HEK293 (cell line): ENCODE results near the gene KLRG1.

ENCODE experiments used
- CTCF ChIA-PET: fragments of 350-600 bp; formaldehyde crosslinking; extraction: SDS; loops from one replicate; lab custom pipeline; 2021; ENCODE audit warnings: antibody characterized with exemption; lab: Yijun Ruan, JAX
- POLR2A ChIA-PET: fragments of 300-600 bp; formaldehyde crosslinking; extraction: SDS; loops from one replicate; lab custom pipeline; 2020; ENCODE audit warnings: antibody characterized with exemption, inconsistent platforms; lab: Yijun Ruan, JAX
- H3K27ac ChIP-seq: fragments of 200-500 bp; sonication (Bioruptor generic); 2 replicates; pipeline ENCODE4 v1.5.1; 2014; ENCODE audit warnings: low read depth, low read length, control low read depth, inconsistent platforms; ENCODE audit errors: extremely low read depth
- H3K36me3 ChIP-seq, 2 experiments: fragments of 200-500 bp in 1 of 2; sonication (Bioruptor generic) in 1 of 2; 1 replicate in 1 of 2; 2 replicates in 1 of 2; pipeline ENCODE4 v1.5.1; 2014 to 2017; ENCODE audit warnings: inconsistent platforms in 2 of 2, low read length in 2 of 2; ENCODE audit not compliant: control insufficient read depth in 2 of 2, insufficient read depth in 1 of 2
- H3K4me1 ChIP-seq: fragments of 200-500 bp; sonication (Bioruptor generic); 2 replicates; pipeline ENCODE4 v1.5.1; 2014; ENCODE audit warnings: mild to moderate bottlenecking, low read length, inconsistent platforms; ENCODE audit not compliant: control insufficient read depth, insufficient read depth
- H3K4me3 ChIP-seq: 2 replicates; pipeline ENCODE4 v1.5.1; 2011; ENCODE audit warnings: low read depth, mild to moderate bottlenecking, control low read depth, low read length, moderate library complexity
- H3K9me3 ChIP-seq: fragments of 200-500 bp; sonication (Bioruptor generic); 2 replicates; pipeline ENCODE4 v1.5.1; 2014; ENCODE audit warnings: low read depth, low read length, inconsistent platforms; ENCODE audit not compliant: control insufficient read depth, insufficient read depth
- KLF8 ChIP-seq: fragments of 450-650 bp; formaldehyde crosslinking; IDR thresholded peaks from 2 replicates; pipeline ENCODE4 v1.5.1; 2016; ENCODE audit warnings: missing biosample characterization, missing genetic modification characterization
- OVOL3 ChIP-seq: fragments of 450-650 bp; formaldehyde crosslinking; IDR thresholded peaks from 2 replicates; pipeline ENCODE4 v1.5.1; 2016; ENCODE audit warnings: missing biosample characterization, missing genetic modification characterization
- PATZ1 ChIP-seq: fragments of 450-650 bp; formaldehyde crosslinking; IDR thresholded peaks from 2 replicates; pipeline ENCODE4 v1.5.1; 2016; ENCODE audit warnings: missing biosample characterization, missing genetic modification characterization
- PRDM10 ChIP-seq: fragments of 450-650 bp; formaldehyde crosslinking; IDR thresholded peaks from 2 replicates; pipeline ENCODE4 v1.5.1; 2016; ENCODE audit warnings: missing biosample characterization, missing genetic modification characterization
- REPIN1 ChIP-seq: fragments of 450-650 bp; formaldehyde crosslinking; IDR thresholded peaks from 2 replicates; pipeline ENCODE4 v1.5.1; 2017; ENCODE audit warnings: missing biosample characterization, missing genetic modification characterization, low read depth
- TSHZ1 ChIP-seq: fragments of 450-650 bp; formaldehyde crosslinking; IDR thresholded peaks from 2 replicates; pipeline ENCODE4 v1.5.1; 2016; ENCODE audit warnings: missing biosample characterization, missing genetic modification characterization, borderline replicate concordance
- ZFP3 ChIP-seq: fragments of 450-650 bp; formaldehyde crosslinking; IDR thresholded peaks from 2 replicates; pipeline ENCODE4 v1.5.1; 2016; ENCODE audit warnings: low read depth, missing biosample characterization, missing genetic modification characterization
- ZNF146 ChIP-seq: fragments of 450-650 bp; formaldehyde crosslinking; IDR thresholded peaks from 2 replicates; pipeline ENCODE4 v1.5.1; 2016; ENCODE audit warnings: missing biosample characterization, missing genetic modification characterization
- ZNF398 ChIP-seq: fragments of 450-650 bp; formaldehyde crosslinking; IDR thresholded peaks from 2 replicates; pipeline ENCODE4 v1.5.1; 2017; ENCODE audit warnings: missing biosample characterization, missing genetic modification characterization
- ZNF433 ChIP-seq: fragments of 450-650 bp; formaldehyde crosslinking; IDR thresholded peaks from 2 replicates; pipeline ENCODE4 v1.5.1; 2016; ENCODE audit warnings: missing biosample characterization, missing genetic modification characterization, low read depth
- ZNF48 ChIP-seq: fragments of 450-650 bp; formaldehyde crosslinking; IDR thresholded peaks from 2 replicates; pipeline ENCODE4 v1.5.1; 2016; ENCODE audit warnings: missing biosample characterization, missing genetic modification characterization
- ZNF549 ChIP-seq: fragments of 450-650 bp; IDR thresholded peaks from 2 replicates; pipeline ENCODE4 v1.5.1; 2018; ENCODE audit warnings: missing biosample characterization, missing genetic modification characterization, mild to moderate bottlenecking, inconsistent platforms, moderate library complexity
- ZNF600 ChIP-seq: fragments of 450-650 bp; formaldehyde crosslinking; IDR thresholded peaks from 2 replicates; pipeline ENCODE4 v1.5.1; 2016; ENCODE audit warnings: missing biosample characterization, missing genetic modification characterization
- ZNF629 ChIP-seq: fragments of 450-650 bp; formaldehyde crosslinking; IDR thresholded peaks from 2 replicates; pipeline ENCODE4 v1.5.1; 2017; ENCODE audit warnings: missing biosample characterization, missing genetic modification characterization
- ZNF777 ChIP-seq: fragments of 450-650 bp; formaldehyde crosslinking; IDR thresholded peaks from 2 replicates; pipeline ENCODE4 v1.5.1; 2017; ENCODE audit warnings: missing biosample characterization, missing genetic modification characterization, borderline replicate concordance

KLRG1 gene

GRCh38 chr12:8989413-8989812, at the start of gene KLRG1:
Gene KLRG1, plus strand, starts transcription at chr12:8989546. Its CDS starts 90 bp downstream, at chr12:8989636.
- Histone ChIP-seq H3K27ac (no peak within 1 kb of the TSS), H3K36me3 (no peaks in the 10 kb centered on the region), H3K9me3 (no peaks in the 10 kb centered on the region), H3K4me1 (no peaks in the 10 kb centered on the region), H3K4me3 (no peak within 1 kb of the TSS)
- TF ChIP-seq ZNF48 (tag by site-specific recombination), result no peak
- ChIA-PET CTCF (interaction anchor here (0.8 kb wide), 1 partner anchor 51 kb away, joined by 7 read pairs; no protein-coding TSS in a partner anchor), POLR2A (no interaction called here)

- ChIA-PET POLR2A (interaction anchor here (0.6 kb wide), 1 partner anchor 247 kb away, joined by 6 read pairs; no protein-coding TSS in a partner anchor), CTCF (no interaction called here)
- H3K4me3 ChIP-seq, result no peak overlapping the region
- peaks cover 43 to 80% of the 10 kb centered on the region in 2 experiments for H3K36me3 ChIP-seq
- H3K4me1 ChIP-seq, result peaks cover under 1% of the 10 kb centered on the region; the same call in 1 of the 2 replicates
- no peak overlapping the region for H3K27ac ChIP-seq
- TF ChIP-seq ZFP3 (tag by site-specific recombination) (no peak), ZNF146 (tag by site-specific recombination) (no peak), REPIN1 (no peak), PATZ1 (tag by site-specific recombination) (no peak), TSHZ1 (tag by site-specific recombination) (no peak), KLF8 (no peak)
- H3K9me3 ChIP-seq, result no peaks in the 10 kb centered on the region
Observed at GRCh38 chr12:8941691-8942478, 47.5 kb upstream of the KLRG1 start.

GRCh38 chr12:8943565-8944186, 45.7 kb upstream of the KLRG1 start:
- Histone ChIP-seq H3K9me3 (no peaks in the 10 kb centered on the region), H3K4me1 (peaks cover 9% of the 10 kb centered on the region), H3K36me3 (peaks cover 38 to 66% of the 10 kb centered on the region in 2 experiments), H3K4me3 (no peak overlapping the region), H3K27ac (no peak overlapping the region)
- ChIA-PET POLR2A (interaction anchor here (0.6 kb wide), 1 partner anchor 16 kb away, joined by 3 read pairs; no protein-coding TSS in a partner anchor), CTCF (no interaction called here)
- TF ChIP-seq PRDM10 (no peak), ZNF629 (tag by site-specific recombination) (no peak), ZNF549 (tag by site-specific recombination) (no peak), ZNF433 (no peak), OVOL3 (tag by site-specific recombination) (no peak), ZNF777 (no peak), ZNF600 (tag by site-specific recombination) (no peak), ZNF398 (tag by site-specific recombination) (no peak)
